ENCODE measurements around the gene CARD8. TPM values are rescaled to one million over a fixed set of nuclear protein-coding genes. Genes with fewer than 3 reads are reported as not detected.

The CARD8 gene
- total RNA-seq, 1 donor from 2014 or later: 12.6 TPM

DNA sequence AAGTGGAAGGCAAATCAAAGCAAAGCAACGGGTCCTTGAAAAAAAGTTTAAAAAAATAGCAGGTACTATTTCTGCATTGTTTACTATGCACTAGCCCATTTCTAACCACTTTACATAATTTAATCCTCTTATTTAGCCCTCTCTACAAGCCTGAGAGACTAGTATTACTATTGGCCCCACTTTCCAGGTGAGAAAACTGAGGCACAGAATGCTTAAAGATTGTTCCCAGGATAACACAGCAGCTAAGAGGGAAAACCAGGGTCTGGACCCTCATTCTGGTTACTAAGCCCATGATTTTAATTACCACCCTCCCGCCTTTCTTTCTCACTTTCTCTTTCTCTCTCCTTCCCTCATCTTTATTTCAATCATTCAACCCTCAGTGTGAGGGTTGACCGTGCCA lies 79.5 kb downstream of the CARD8 start:
- DNase-seq (ENCODE audit: low spot score in 2 of 2) (no peak), FAIRE-seq (no peak)

DNA sequence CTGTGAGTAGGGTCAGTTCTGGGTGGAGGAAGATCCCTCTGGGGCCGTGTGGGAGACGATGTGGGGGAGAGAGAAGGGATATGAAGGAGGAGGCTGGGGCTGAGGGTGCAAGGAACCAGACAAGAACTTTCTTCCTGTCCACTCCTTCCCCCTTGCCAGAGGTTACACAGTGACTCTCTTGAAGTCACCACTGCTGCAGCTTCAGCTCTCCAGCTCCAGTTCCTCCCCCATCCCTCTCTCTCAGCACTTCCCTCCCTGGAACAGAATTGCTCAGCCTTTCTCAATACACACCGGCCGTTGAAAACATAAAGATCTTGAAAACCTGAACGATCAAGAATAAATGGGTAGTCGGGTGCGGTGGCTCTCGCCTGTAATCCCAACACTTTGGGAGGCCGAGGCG lies 80.1 kb downstream of the CARD8 start:
- FAIRE-seq (no peak), DNase-seq (ENCODE audit: low spot score in 2 of 2) (no peak)

DNA sequence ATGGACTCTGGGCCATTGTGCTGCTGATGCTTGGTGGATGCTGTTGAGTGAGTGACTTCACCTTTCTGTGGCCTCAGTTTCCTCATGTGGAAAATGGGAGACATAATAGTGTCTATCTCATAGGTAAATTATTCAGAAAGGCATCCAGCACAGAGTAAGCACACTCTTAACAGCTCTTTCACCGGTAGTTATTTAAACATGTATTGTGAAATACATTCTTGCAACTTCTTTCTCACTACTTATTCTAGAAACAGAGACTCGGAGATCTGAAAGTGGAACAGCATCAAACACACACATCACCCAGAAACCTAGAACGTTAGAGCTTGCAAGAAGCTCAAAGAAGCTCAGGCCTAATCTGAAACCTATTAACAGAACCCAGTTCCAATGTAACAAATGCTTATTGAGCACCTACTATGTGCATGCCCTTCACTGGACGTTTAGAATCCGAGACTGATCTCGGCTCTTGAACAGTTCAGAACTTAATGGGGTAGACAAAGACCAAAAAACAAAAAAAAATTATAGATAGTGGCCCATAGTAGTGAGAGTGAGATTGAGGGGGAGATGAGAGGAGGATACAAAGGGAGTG lies 81.2 kb downstream of the CARD8 start:
- no peak for FAIRE-seq

DNA sequence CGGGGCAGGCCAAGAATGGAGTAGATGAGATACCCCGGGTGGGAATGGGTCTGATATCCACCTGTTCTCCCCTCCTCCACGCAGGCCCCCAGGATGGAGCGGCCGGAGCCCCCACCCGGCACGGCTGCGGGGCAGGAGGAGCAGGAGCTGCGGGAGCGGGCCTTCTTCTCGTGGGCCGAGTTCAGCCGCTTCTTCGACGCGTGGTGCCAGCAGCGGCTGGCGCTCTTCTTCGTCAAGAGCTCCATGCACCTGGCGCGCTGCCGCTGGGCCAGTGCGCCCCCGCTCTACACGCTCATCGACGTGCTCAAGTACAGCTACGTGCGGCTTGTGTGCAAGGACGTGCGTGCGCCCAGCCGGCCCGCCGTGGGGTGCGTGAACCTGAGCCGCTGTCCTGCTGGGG lies 84.0 kb downstream of the CARD8 start:
- no peak for FAIRE-seq
- DNase-seq (ENCODE audit: low spot score in 2 of 2): no peak

More for the DNA sequence above, 81.2 kb downstream of the CARD8 start:
- DNase-seq (ENCODE audit: low spot score in 2 of 2): no peak

DNA sequence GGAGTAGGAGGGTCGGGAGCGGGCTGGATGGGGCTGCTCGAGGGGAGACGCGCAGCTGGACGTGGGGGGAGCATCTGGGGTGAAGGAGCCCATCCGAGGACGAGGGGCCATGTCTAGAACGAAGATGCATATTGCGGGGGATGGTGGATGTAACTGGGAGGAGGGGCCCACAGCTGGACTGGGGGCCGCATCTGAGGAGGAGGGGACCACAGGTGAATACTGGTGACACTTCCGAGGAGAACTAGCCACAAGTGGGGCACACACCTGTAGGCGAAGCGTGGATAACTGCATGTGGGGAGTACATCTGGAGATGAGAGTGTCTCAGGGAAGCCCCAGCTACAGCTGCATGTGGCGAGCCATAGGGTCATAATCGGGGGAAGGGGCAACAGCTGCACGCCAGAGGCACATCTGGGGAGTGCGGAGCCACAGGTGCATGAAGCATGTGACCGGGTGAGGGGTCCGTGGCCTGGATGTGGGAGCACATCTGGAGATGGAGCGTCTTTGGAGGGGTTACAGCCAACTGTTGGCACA lies 84.8 kb downstream of the CARD8 start:
- no peak for FAIRE-seq
- no peak for DNase-seq (ENCODE audit: low spot score in 2 of 2)

DNA sequence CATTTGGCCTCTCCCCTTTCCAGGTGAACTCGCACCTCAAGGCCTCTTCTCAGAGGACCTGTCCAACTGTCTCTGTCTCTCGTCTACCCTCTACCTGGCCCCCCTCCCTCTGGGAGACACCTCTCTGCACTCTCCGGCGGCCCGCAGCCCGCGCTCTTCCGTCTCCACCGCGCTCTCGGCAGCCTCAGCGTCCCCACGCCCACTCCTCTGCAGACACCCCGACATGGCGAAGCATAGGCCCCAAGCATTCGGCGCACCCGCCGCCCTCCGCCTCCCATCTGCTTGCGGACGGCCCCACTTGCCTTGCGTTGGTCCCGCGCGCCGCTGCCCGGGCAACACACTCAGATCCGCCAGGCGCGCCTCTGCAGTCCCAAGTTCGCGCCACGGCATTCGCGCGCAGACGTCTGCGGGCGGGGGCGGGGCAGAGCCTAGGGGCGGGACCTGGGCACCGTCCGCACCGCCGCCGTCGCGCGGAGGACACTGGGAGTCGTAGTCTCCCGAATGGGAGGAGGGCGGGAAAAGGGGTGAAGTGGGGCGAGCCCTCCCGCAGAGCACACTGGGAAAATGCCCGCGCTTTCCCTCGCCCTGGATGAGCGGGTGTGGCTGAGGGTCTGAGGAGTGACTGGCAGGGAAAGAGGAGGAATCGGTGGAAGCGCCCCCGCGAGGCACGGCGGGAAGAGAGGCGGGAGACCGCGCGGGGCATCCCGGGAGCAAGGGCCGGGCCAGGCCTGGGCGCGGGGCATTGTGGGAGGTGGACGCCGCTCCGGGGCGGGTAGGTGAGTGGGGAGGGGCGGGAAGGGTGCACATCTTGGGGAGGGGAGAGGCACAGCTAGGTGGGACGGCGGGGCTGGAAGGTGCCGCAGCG lies 85.5 kb downstream of the CARD8 start, which contains the start of the genes LIG1 and ZSWIM9:
Gene LIG1 (minus strand): TSS at position 406 of the 865 bp plus-strand sequence. CDS start 4,778 bp downstream, outside the sequence.
Gene ZSWIM9 (plus strand): TSS at position 742 of the 865 bp plus-strand sequence. CDS start 1,123 bp downstream, outside the sequence.
- FAIRE-seq (no peak), DNase-seq (ENCODE audit: low spot score in 2 of 2) (peak; percentile 98 to 99)

DNA sequence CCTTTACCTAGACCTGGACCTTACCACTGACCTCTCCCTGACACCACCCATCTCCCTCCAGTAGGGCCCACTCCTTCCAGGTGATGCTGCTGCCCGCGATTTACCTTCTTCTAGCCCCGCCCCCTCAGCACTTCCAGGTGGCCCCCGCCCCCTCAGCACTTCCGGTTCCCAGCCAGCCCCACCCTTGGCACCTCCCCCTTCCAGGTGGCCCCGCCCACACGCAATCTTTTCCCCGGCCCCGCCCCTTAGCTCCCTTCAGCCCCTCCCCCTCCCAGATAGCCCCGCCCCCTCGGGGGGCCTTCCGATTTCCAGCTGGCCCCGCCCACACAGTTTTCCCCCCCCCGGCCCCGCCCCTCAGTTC lies 86.2 kb downstream of the CARD8 start:
- DNase-seq (ENCODE audit: low spot score in 2 of 2): peak; percentile 53 to 67
- FAIRE-seq: no peak

DNA sequence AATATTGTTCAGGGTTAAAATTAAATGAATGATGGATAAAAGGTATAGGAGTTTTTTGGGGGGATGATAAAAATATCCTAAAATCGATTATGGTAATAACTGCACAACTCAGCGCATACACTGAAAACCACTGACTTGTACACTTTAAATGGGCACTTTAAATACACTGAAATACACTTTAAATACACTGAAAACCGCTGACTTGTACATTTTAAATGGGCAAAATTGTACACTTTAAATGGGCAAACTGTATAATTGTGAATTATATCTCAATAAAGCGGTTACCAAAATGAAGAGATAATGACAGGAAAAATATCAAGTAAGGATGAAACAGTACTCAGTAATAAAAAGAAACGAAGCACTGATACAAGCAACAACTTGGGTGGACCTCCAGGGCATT lies 87.0 kb downstream of the CARD8 start:
- FAIRE-seq: no peak

DNA sequence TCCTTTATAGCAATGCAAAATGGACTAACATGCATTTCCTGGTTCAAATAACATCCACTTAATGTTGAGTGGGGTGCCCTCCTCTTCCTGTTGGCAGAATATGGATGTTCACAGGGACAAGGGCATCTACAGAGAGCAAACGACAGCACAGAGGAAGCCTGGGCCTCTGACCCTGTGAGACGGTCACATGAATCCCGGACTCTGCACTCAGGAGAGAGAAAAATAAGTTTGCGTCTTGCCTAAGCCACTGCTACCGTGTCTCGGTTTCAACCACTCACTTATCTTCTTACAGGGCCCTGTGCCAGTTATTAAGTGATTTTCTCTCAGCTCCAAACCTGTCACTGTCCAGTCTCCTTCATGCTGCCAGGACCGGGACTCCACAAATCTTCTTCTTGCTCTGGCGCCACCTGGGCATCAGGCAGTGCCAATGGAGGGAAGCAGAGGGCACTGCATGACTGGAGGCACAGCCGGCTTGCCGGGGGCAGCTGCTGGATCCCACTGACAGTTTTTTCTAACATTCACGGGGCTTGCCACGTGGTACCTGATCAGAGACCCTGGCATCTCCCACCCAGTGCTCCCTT lies 97.4 kb downstream of the CARD8 start:
- FAIRE-seq (no peak), DNase-seq (ENCODE audit: low spot score in 2 of 2) (no peak)

More for the DNA sequence above, 87.0 kb downstream of the CARD8 start:
- DNase-seq (ENCODE audit: low spot score in 2 of 2): no peak

Other genes with a start within 250 kb of the CARD8 start
- gene CABP5, start 211.8 kb downstream of the CARD8 start, total RNA-seq: not detected
- 11.4 TPM for gene PLA2G4C, start 145.1 kb downstream of the CARD8 start, total RNA-seq
- 17.9 TPM for gene LIG1, start 85.6 kb downstream of the CARD8 start, total RNA-seq
- 2.0 TPM for gene ZSWIM9, start 85.2 kb downstream of the CARD8 start, total RNA-seq
- gene ZNF114, start 14.2 kb upstream of the CARD8 start, total RNA-seq: 6.9 TPM
- 3.7 TPM for gene EMP3, start 69.6 kb upstream of the CARD8 start, total RNA-seq
- gene TMEM143, start 108.0 kb upstream of the CARD8 start, total RNA-seq: 3.7 TPM
- gene SYNGR4, start 108.5 kb upstream of the CARD8 start, total RNA-seq: not detected
- 21.6 TPM for gene KDELR1, start 135.6 kb upstream of the CARD8 start, total RNA-seq
- 2.9 TPM for gene GRIN2D, start 137.8 kb upstream of the CARD8 start, total RNA-seq
- gene GRWD1, start 190.1 kb upstream of the CARD8 start, total RNA-seq: 6.9 TPM
- 0.82 TPM for gene KCNJ14, start 199.7 kb upstream of the CARD8 start, total RNA-seq
- gene CYTH2, start 213.5 kb upstream of the CARD8 start, total RNA-seq: 78.3 TPM

Measured in frontal cortex (tissue), 4 donors.